CD4-positive, alpha-beta T cell treated with Interleukin-10 for 1 hour (primary cell): ENCODE measurements around the gene GFM1.

Source experiments
- DNase-seq: peaks from one replicate; pipeline ENCODE4 v3.0.0-alpha.2; 2020

GFM1 gene

DNA sequence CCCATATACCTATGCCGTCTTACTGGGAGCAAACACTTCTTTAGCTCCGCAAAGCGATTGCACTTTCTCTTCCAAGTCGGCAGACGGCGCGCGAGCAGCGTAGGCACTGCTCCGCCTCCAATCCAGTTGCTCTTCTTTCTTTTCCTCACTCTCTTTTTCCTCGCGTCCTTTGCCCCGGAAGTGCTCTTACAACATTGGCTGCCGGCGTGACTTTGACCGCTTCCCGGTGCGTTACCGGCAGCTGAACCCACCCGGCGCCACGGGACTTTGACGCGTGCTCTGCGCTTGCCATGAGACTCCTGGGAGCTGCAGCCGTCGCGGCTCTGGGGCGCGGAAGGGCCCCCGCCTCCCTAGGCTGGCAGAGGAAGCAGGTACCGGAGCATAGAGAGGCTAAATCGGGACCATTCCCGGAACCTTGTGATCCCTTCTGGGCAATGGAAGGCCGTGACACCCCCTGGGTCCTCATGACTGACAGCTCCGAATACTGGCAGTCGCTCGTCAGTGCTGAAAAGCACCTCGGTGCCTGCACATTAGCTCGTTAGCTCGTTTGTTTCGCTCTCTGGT, at the start of gene GFM1:
TSS of gene GFM1 (plus strand) at position 183 of the 564 bp plus-strand sequence. CDS start at position 291, 108 bp downstream.
- peak; percentile 93 for DNase-seq

DNA sequence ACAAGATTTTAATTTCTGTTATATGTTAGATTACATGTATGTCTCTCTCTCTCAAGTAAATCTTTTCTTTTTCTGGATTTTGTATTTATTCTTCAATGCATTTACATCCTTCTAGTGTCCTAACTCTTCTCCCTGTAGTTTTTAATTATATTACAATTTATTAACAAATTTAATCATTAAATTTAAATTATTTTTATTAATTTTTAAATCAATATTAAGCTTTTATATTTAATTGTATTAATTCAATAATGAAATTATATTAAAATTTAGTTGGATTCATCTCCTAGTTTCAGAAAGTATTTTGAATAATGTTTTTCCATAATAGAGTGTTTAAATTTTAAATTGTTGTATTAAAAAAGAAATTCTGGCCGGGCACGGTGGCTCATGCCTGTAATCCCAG, 43.5 kb upstream of the GFM1 start:
- DNase-seq: no peak

DNA sequence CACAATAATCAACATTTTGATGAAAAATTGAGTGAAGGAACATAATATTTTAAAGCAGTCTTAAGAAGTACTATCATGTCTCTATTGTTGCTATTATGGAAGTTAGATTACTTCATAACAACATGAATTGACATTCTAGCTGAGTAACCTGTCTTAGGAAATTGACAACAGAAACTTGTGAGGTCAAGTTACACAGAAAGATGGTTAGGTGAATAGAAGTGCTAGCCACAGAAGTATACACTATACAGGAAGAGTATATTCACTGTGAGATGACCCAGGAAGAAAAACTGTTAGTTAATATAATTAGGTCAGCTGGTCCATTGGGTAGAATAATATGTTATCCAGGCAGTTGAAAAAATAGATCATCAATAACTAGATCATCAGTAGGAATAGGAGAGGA, 42.1 kb upstream of the GFM1 start:
- no peak for DNase-seq

DNA sequence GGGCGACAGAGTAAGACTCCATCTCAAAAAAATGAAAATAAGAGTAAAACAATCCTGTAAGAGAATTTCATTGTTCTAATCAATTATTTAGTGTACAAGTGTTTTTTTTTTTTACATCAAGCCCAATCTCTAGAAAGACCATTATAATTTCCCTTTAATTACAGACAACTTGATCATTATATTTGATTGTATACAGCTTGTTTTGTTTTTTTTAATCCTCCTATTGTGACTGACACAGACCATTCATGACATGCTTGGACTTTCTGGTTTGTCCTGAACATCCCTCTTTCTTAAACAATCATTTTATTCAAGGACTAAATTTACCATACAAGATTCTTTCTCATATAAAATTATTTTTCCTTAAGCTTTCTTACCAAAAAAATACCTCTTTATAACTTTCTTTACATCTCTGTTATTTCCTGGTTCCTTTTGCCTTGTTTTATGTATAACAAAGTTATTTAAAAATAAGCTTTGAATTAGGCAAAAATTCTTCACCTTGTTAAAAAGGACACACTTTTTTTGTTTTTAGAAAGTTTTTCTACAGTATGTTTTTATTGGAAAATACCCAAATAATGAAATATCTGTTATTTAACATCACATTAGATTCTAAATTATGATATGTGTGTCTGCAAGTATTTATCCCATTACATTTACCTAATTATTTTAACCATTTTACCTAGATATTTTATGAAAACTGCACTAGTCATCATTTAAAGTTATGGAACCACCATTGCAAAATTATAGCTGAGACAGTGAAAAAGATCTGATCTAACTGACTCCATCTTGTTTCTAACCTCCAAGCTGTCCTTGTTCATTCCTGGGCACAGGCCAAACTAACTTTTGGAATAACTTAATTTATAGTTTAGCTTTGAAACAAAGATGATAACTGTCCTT, 26.1 kb upstream of the GFM1 start:
- no peak for DNase-seq

DNA sequence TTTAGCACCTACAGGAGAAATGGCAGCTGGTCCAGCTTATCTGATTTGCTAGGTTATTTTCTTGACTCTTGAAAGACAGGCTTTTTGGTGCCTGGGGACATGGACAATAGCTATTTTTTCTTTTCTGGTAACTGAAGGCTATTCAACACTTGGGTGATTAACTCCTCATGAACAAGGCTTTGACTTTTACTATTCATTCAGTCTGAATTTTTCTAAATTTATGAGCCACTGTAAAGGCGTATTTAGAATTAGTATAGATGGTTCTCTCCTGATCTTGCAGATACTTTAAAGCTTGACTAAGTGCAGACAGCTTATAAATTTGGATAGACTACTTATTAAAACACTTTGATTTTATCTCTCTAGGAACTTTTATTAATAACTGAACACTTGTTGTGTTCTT, 18.4 kb upstream of the GFM1 start:
- DNase-seq: no peak

DNA sequence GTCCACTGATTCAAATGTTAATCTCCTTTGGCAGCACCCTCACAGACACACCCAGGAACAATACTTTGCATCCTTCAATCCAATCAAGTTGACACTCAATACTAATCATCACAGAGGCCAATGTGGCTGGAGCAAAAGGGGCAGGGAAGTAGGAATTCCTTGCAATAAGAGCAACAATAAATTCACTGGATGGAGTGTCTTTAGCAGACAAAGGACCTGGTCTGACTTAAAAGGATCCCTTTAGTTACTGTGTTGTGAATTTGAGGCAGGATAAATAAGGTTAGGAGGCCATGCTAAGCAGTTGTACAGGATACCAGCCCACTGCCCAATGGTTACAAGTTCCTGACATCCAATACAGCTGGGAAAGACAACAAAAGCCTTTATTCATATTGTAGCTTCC, 12.3 kb upstream of the GFM1 start:
- no peak for DNase-seq

DNA sequence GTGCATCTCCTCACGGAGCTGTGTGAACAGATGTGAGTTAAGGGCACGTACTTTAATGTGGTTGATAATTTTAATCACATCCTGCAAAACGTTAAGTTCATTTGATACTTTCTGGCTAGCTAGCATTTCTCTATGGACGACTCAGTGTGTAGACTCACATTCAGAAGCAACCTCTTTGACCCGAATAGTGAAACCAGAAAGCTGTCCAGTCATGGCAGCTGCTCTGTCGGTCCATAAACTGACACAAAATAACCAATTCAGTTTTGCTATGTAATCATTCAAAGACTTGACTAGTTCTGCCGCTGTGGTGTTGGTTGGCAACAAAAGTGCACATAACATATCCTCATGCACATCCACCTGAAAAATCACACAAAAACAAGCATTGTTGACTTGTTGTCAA, 3.7 kb upstream of the GFM1 start:
- no peak for DNase-seq

DNA sequence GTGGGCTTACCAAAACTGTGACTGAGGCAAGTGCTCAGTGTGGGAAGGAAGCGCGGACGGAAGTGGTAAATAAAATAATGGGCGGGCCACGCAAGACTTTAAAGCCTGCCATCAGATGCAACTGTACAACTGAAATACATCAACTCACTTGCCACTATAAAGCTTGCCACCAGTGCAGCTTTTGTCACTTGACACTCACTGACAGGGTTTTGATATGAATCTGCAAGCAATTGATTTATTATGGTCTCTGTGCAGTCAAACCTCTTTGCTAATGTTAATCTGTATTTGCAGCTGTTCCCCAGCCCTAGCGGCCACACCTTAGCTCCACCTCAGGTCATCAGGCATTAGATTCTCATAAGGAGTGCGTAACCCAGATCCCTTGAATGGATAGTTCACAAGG, 2.3 kb upstream of the GFM1 start:
- peak; percentile 41 for DNase-seq

DNA sequence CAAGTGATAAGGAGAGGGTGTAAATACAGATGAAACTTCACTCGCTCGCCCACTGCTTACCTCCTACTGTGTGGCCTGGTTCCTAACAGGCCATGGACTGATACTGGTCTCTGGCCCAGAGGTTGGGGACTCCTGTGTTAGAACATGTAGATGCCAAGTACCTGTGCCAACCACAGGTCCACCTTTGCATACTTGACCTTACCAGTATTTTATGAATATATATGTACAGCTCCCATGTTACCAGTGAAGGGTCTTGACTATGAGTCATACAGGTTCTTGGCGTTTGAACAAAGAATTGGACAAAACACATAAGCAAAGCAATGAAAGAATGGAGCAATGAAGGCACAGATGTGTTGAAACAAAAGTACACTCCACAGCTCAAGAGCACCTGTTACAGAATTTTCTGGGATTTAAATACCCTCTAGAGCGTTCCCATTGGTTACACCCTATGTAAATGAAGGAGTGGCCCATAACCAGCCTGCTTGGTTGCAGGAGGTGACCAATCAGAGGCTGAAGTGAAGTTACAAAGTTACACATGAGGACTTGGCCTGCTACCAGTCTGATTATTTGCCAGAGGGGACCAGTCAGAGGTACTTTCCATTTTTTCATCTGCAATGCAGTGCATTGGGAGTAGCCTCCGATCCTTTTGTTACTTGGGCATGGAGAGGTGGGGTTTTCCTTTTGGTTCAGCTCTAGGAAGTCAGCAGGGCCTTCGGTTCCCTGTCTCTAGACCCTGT, 1.7 kb upstream of the GFM1 start:
- no peak for DNase-seq

DNA sequence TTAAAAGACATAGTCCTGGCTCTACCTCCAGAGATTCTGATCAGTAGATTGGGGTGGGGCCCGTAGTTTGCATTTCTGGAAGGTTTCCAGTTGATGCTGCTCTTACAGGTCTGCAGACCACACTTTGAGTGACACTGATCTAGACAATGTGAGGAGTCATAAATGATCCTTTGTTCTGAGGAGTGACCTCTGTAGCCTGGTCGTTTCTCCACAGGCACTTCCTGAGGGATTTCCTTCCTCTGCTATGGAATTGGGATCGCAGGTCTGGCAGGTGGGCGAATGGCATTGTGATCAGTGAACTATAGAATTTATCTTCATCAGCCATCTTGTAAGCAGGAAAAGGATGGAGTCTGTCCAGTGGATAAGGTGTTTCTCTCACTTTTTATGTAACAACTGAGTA, 5.5 kb downstream of the GFM1 start:
- DNase-seq: no peak

DNA sequence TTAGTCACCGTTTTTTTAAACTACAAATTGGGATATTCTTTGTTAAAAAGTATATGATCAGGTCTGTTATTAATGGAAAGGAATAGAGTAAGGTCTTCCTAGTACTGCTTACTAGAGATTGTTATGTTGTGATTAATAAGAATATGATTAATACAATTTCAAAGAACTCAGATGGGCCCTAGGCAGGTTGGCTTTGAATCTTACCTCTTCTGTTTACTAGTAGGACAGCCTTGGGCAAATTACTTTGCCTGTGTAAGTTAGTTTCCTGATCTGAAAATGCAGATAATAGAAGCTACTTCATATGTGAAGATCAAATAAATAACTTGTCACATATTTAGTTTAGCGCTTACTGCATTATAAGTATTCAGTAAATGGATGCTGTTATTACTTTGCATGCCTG, 6.9 kb downstream of the GFM1 start:
- no peak for DNase-seq

DNA sequence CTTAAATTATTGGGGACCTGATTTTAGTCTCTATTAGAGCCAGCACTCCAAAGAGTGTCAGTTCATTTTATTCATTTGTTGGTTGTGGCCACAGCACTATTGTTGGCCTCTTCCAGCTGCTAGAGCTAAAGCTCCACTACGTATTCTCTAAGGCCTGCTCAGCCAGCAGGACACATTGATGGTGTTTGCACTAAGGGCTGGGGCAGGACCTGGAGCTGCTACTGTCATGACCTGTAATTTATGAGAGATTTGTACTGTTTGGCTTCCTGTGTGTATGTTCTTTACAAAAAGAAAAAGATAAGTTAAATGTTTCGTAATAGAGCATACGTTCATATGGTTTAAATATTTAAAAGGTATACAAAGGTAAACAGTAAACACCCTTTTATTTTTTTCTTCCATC, 8.1 kb downstream of the GFM1 start:
- DNase-seq: no peak

DNA sequence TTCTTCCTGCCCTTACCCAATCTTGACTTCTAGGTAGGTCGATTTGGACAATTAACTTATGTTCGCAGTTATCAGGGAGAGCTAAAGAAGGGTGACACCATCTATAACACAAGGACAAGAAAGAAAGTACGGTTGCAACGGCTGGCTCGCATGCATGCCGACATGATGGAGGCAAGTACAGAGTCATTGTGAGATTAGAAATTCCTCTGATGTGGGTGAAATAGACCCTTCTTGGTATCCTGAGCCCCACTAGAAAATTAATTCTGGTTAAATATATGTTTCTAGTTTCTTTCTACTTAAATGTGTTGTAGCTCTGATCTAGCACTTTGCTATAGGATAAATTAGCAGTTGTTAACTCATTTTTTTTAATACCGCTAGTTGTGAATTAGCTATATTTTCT, 14.6 kb downstream of the GFM1 start:
- DNase-seq: no peak

DNA sequence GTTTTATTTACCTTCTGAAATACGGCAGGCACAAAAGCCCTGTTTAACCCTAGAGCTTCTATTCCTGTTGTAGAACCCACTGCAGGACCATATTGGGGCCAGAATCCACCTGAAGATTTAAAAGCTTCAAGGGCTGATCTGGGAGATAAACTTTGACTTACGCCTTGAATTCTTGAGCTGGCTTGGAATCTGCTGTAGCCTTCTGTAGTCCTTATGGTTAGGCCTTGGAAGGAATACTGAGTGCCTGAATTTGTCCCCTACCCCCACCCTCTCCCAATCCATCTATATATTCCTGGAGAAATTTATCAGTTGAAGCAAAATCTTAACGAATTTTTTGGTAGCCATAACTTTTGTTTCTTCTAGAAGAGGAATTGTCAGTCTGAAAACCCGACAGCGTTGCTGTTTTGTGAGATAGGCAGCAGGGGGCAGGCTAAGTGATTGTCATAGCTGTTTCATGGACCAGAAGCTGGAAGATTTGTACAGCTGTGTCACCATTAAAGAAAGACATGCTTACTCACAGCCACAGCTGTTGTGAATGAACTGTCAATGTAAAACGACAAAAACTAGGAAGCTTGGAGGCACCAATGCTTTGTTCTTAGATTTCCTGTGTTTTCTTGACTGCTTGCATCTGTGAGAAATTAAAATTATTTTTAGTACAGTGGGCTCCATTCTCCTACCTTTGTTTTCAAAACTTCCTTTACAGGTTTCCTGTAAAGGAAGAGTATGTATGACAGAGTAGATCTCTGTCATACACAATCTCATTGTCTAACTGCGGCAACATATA, 15.3 kb downstream of the GFM1 start:
- peak; percentile 63 for DNase-seq

DNA sequence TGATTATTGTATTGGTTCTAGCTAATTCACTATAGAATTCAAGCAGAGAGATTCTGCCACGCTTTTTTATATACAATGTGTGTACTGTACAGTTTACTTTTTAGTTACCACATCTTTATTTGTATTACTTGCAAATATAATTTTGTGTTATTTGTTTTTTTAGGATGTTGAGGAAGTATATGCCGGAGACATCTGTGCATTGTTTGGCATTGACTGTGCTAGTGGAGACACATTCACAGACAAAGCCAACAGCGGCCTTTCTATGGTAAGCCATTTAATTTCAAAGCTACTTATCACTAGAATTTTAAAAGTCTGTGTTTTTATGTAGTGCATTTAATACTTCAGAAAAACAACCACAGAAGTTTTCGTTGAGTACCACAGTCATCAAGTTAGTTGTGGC, 16.4 kb downstream of the GFM1 start:
- no peak for DNase-seq

DNA sequence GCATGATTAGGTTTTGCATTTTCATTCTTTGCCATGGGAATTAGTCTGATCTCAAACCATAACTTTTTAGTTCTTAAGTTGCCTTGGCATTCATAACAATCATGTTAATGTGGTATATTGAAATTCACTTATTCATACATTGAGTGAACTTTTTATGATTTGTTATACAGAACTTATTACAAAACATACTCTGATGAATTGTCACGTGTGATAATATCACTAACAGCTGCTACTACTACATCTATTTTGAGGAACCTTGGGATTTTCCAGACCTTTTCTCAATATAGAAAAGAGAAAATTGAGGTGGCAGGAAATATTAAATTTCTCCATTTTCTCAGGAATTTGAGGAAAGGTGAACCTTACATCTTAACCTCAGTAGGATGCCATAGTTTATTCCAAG, 18.9 kb downstream of the GFM1 start:
- no peak for DNase-seq

DNA sequence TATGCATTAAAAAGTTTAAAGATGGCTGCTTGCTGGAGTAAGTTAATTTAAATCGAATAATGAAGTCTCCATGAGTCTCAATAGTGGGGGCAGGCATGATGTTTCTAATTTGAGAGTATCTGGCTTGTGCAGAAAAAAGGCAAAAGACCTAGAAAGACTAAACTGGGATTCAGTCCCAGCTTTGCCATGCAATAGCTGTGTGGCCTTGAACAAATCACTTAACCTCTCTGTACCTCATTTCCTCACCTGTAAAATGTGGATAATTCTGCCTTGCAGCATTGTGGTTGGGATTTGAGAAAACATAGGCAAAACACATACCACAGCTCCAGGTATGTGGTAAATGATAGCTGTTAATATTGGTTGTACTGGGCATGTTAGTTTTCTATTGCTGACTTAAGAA, 19.5 kb downstream of the GFM1 start:
- no peak for DNase-seq

DNA sequence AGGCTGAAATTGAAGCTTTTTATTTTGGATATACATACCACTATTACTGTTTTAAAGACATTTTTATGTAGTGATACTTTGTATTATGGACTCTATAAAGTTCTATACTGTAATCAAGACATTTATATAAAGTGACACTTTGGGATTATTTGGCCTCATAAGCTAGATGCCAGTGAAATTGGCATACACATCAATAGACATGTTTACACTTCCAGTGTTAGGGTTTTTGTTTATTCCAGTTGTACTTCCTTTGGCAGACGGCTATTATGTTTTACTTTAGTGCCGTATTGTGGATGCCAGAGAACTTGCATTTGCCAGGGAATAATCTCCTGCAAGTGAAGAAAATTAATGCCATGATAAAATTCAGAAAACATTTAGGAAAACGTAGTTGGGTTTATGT, 22.1 kb downstream of the GFM1 start:
- no peak for DNase-seq

DNA sequence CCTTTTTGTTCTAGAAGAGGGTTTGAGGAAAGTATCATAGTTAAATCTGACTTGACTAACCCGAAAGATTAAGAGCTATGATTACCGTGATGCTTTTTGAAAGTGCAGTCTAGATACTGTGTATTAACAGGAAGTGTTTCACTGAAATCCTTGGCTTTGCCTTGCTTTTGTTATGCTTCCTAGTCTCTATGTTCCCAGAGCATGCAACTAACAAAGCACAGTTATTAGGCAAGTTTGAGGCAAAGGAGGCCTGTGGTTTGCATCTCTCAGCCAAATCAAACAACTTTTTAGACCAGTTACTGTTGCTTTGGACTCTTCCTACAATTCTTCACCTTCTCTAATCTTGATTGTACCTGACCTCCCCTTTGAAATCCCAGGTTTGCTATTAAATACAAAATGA, 24.2 kb downstream of the GFM1 start:
- DNase-seq: no peak

DNA sequence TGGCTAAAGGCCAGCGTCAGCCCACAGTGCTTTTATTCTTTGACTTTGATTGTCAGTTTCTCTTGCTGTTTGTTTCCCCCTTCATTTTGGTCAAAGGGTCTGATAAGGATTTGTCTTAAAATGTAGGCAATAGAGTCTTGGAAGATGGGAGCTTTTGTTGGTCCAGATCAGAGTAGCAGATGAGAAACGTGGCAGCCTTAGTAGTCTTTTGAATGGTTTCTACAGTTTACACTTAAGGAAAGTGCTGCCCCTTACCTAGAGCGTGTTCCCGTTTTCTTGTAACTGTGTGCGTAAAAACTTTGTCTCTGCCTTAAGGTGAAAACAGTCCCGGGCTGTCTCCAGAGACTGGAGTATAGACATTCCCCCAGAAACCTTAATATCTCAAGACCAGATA, 27.5 kb downstream of the GFM1 start:
- no peak for DNase-seq

DNA sequence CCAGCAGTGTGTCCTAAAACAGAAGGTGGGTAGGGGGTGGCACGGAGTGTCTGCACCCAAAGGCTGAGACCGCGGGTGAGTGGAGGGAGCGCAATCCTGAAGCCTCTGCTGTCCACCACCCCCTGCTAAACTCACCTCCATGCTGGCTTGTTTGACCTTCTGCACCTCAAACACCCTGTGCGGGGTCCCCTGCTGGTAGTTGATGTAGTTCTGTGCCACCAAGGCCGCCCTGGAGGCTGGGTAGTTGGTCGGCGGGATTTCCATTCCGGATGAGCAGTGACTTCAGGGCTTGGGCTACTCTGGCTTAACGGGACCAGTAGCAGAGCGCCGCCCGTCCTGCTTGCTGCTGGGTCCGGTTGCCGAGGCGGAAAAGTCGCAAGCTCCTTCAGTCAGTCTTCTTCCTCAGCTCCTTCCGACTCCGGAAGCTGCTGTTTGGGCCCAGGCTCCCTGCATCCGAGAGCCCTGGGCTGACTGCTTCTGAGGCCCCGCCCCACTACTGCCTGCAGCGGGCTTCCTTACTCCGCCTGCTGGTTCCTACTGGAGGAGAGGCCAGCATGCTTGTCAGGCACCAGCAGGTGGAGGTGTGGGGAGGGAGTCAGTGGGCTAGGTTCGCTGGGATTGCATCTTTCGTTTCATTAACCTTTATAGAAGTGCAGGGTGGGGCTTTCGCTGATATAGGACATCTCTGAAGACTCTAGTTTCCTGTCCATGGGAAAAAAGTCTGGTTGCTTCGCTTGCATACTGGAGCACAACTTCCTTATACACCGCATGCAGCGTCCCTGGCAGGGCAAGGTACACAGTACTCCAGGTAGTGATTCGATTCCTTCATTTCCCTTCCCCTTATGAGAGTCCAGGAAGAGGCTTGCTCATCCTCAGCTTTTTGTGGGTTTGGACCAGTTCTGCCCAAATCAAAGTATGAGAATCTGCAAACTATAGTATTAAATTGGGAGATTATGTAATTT, 28.2 kb downstream of the GFM1 start, which contains the start of gene LXN:
TSS of gene LXN (minus strand) at position 434 of the 962 bp plus-strand sequence. CDS start at position 264, 170 bp downstream.
- DNase-seq: peak; percentile 82

DNA sequence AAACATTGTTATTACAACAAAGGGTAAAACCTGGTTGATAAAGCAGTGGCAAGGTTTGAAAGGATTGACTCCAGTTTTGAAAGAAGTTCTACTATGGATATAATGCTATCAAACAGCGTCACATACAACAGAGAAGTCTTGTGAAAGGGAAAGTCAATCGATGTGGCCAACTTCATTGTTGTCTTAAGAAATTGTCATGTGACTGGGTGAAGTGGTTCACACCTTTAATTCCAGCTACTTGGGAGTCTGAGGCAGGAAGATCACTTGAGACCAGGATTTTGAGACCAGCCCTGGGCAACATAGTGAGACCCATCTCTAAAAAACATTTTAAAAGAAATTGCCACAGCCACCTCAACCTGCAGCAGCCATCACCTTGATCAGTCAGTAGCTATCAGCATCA, 34.4 kb downstream of the GFM1 start:
- DNase-seq: no peak
